GM19240 (cell line): ENCODE measurements around the gene MESD.

ENCODE experiments used
- DNase-seq: peaks from one replicate; pipeline ENCODE4 v3.0.0; 2011; ENCODE audit warnings: low spot score; ENCODE audit not compliant: insufficient read length

The MESD gene

GRCh38 chr15:80940331-80940730 is 49.3 kb downstream of the MESD start:
- no peak for DNase-seq

DNA sequence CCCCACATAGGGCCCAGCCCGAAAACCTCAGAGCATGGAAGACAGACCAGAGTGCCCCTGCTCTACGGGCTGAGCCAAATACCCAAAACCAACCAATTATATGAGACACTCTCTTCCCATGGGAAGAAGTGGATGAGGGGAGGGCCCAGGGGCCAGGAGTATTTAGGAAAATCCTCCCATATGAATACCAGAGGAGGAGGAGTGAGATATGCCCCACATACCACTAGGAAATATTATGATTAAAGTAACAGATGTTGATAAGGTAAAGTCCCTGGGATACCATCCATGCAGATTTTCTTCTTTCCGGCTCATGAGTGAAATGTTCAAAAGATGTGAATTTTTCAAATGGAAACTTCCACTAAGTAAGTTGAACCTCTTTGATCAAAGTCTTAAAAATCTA is 50.4 kb downstream of the MESD start:
- no peak for DNase-seq

DNA sequence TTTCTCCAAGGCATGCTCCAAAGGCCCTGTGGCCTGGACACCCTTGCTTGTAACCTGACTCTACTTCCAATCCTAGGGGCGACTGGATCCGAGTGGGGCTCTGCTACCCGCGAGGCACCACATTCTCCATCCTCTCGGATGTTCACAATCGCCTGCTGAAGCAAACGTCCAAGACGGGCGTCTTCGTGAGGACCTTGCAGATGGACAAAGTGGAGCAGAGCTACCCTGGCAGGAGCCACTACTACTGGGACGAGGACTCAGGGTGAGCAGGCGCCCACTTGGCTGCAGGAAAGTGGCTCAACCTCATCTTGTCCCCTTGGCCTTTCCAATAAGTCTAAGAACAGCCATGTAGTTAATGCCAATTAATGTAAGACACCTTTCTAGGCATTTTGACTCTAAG is 51.9 kb downstream of the MESD start:
- no peak for DNase-seq

- no peak for DNase-seq
These were observed 53.1 kb downstream of the MESD start for GRCh38 chr15:80936288-80937078.

DNA sequence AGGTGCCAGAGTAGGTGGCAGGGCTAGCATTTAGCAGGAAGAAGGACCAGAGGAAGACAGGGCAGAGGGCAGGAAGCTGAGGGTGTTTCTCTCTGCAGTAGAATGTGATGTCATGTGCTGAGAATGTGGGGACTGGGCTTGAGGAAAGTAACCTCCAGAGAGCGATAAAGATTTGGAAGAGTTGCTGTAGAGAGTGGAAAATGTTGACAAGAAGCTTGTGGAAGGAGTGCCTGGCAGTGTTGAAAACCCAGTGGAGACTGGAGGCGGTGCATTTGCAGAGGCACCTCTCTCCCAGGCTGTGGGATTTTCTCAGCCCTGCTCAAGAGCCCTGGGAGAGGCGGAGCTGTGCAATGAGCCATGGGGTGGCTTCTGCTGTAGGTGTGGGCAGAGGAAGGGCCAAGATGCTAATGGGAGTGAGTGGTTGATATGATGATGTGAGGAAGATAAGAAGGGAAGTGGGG is 54.8 kb downstream of the MESD start:
- DNase-seq: no peak

DNA sequence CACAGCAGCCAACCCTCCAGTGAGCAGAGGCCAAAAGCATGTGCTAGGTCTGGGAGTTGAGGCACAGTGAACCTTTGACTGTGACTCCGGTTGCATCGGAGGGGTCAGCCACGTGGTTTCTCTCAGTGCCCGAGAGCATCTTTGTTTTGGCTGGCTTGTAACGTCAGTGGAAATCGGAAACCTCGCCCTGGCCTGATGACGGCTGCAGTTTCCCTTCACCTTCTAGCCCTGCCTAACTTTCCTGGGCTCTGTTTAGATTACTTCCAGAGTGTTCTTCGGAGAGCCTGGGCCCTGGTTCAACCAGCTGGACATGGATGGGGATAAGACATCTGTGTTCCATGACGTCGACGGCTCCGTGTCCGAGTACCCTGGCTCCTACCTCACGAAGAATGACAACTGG is 56.6 kb downstream of the MESD start:
- no peak for DNase-seq

DNA sequence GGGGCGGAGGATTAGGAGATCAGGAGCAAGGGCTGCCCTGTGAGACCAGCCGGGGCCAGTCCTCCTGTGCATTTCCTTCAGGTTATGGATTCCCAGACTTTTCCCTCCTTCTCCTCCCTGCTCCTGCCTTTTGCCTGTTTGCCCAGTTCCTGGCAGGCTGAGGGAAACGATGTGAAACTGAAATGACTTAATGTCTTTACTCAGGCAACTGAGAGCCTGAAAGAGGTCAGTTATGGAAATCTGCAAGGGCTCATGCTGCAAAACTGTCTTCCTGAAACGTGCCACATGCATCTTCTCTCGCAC is 57.2 kb downstream of the MESD start:
- no peak for DNase-seq

DNA sequence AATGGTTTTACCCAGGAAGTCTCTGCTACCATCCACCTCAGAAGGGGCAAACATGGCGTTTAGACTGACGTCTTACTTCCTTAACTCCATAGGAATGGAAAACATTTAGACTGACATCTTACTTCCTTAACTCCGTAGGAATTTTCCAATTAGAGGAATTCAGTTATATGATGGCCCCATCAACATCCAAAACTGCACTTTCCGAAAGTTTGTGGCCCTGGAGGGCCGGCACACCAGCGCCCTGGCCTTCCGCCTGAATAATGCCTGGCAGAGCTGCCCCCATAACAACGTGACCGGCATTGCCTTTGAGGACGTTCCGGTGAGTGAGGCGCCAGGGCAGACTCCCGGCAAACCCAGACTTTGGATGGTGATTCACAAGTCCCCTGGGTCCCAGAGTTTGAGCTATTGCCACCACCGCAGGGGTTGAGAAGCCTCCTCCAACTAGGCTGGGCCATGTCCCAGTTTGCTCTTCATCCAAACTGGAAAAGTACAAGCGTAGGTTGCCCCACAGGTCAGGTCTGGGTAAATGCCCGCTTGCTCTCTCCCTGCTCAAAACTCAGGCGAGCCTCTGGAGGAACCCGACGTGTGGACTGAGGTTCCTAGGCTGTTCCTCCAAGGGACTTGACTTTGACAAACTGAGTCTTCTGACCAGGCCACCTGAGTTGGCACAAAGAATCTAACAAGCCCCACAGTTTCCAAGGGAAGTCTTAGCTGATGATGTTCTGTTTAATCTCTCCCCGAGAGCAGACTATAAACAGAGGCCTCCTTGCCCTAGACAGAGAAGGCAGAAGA is 57.7 kb downstream of the MESD start:
- DNase-seq: no peak

- no peak for DNase-seq
These were observed 58.4 kb downstream of the MESD start for GRCh38 chr15:80931191-80931590.

- no peak for DNase-seq
These were observed 59.9 kb downstream of the MESD start for GRCh38 chr15:80929689-80930088.

DNA sequence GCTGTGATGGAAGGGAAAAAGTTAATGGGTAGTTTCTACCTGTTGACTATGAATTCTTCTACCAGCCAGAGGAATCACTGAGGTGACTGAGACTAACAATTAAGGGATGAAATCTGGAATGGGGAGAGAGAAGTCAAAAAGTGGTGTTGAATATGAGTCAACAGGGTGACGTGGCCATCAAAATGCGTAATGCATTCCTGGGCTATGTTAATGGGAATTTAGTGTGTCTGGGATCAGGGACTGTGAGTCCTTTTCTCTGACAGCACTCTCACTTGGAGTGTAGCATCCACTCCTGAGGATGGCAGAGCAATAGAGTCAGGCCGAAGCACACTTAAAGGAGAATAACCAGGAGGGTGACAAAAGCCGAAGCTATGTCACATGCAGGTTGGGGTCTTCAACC is 60.4 kb downstream of the MESD start:
- DNase-seq: no peak

GRCh38 chr15:80926126-80926525 is 63.5 kb downstream of the MESD start:
- no peak for DNase-seq

GRCh38 chr15:80925597-80926059 is 64.0 kb downstream of the MESD start:
- no peak for DNase-seq

GRCh38 chr15:80924278-80924677 is 65.3 kb downstream of the MESD start:
- DNase-seq: no peak

- DNase-seq: no peak
These were observed 66.0 kb downstream of the MESD start for GRCh38 chr15:80923668-80924067.

DNA sequence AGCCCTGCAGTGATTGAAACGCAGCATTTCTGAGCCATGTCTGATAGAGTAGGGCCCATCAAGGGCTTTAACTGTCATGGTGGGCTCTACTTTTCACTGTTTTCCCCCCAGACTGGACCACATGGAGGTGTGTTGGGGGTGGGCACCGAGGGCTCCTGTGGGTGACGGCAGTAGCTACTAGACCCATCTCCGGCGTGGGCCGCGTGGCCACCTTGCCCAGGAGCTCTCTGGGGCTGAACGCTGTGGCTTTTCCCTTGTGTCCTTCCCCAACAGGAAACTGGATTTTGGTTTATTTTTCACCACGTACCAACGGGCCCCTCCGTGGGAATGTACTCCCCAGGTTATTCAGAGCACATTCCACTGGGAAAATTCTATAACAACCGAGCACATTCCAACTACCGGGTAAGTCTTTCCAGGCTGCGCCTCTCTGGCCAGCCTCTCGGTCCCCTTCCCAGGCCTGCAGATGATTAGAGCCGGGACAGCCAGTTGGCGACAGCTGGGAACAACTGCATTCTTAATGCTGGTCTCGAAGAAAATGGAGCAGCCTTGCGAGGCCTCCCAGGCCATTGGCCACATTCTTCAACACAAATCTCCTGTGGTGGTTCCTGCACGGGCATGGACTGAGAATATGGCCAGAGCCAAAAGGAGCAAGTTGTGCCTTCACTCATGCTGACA is 67.7 kb downstream of the MESD start:
- DNase-seq: no peak

GRCh38 chr15:80920271-80920699 is 69.3 kb downstream of the MESD start:
- DNase-seq: no peak

- no peak for DNase-seq
These were observed 71.3 kb downstream of the MESD start for GRCh38 chr15:80918196-80918783.

GRCh38 chr15:80916056-80916455 is 73.6 kb downstream of the MESD start:
- DNase-seq: no peak

GRCh38 chr15:80915472-80915871 is 74.1 kb downstream of the MESD start:
- no peak for DNase-seq

- no peak for DNase-seq
These were observed 76.1 kb downstream of the MESD start for GRCh38 chr15:80913541-80913940.

- DNase-seq: no peak
These were observed 76.9 kb downstream of the MESD start for GRCh38 chr15:80912673-80913072.
